Measurements from ENCODE around the gene WNK4. TPM values are rescaled to one million over a fixed set of nuclear protein-coding genes. Genes with fewer than 3 reads are reported as not detected.

Gene WNK4
- total RNA-seq, 1 experiment from 2014 or later, result 1.5 TPM

- H3K4me1 Mint-ChIP-seq, result peaks cover 27% of the 10 kb centered on the region
- H3K36me3 Mint-ChIP-seq, result no peaks in the 10 kb centered on the region
- TF ChIP-seq ZNF671 (CRISPR knock-in tag; IDR thresholded peaks at IDR 0.05) (no peak), SMAD3 (CRISPR knock-in tag; IDR thresholded peaks at IDR 0.05; ENCODE audit: borderline replicate concordance) (no peak)
- TF ChIP-seq, protein P1, sequence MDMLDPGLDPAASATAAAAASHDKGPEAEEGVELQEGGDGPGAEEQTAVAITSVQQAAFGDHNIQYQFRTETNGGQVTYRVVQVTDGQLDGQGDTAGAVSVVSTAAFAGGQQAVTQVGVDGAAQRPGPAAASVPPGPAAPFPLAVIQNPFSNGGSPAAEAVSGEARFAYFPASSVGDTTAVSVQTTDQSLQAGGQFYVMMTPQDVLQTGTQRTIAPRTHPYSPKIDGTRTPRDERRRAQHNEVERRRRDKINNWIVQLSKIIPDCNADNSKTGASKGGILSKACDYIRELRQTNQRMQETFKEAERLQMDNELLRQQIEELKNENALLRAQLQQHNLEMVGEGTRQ (CRISPR knock-in tag; IDR thresholded peaks at IDR 0.05), result no peak
- POLR2A ChIA-PET, result interaction anchor here (1.3 to 1.8 kb wide), 3 partner anchors 17 to 125 kb away, joined by 3 to 6 read pairs (median 3); partner anchors contain the start of gene RAMP2
- CTCF ChIA-PET, result interaction anchor here (1.0 to 2.7 kb wide), 7 partner anchors 17 to 165 kb away, joined by 3 to 31 read pairs (median 4); partner anchors contain the start of genes COA3 and RAMP2
- ATAC-seq (peak; percentile 6; the same call in 1 of the 2 replicates), DNase-seq (ENCODE audit: low spot score) (no peak)
- peak overlapping the region; percentile 86 for H3K4me3 Mint-ChIP-seq
- H3K27ac Mint-ChIP-seq, result peak overlapping the region; percentile 96
- H3K9me3 Mint-ChIP-seq, result peaks cover 6% of the 10 kb centered on the region
- H3K27me3 Mint-ChIP-seq (ENCODE audit: low read depth), result peaks cover 27% of the 10 kb centered on the region
Measured at GRCh38 chr17:42743595-42744282, 36.7 kb upstream of the WNK4 start.

DNA sequence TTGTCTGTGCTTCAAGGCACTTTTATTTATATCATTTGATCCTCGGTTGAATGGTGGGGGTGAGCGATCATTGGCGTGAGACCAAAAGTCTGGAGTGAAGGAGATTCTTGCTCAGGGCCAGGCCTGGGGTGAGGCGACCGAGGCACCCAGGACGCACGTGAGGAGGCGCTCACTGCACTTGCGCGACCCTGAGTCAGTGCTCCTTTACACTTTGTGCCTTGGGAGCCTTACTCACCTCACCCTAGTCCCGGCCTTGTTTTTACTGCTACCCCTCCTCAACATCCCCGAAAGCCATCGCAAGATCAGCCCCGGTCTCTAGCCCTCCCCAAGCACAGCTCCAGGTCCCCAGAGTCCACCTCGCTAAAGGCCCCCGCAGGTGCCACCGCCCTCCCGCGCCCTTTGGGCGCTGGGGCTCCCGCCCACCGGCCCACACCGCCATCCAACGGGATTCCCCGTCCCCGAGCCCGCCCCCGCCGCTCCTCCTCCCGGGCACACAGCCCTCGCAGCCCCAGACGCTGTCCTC, 36.1 kb upstream of the WNK4 start:
- peak overlapping the region; percentile 86 for H3K4me3 Mint-ChIP-seq
- H3K27ac Mint-ChIP-seq, result peak overlapping the region; percentile 96
- peaks cover 27% of the 10 kb centered on the region for H3K27me3 Mint-ChIP-seq (ENCODE audit: low read depth)
- H3K9me3 Mint-ChIP-seq, result peaks cover 6% of the 10 kb centered on the region
- H3K36me3 Mint-ChIP-seq, result no peaks in the 10 kb centered on the region
- ChIA-PET POLR2A (interaction anchor here (1.3 to 1.8 kb wide), 3 partner anchors 17 to 126 kb away, joined by 3 to 6 read pairs (median 3); partner anchors contain the start of gene RAMP2), CTCF (interaction anchor here (1.0 to 2.7 kb wide), 4 partner anchors 18 to 166 kb away, joined by 3 to 31 read pairs (median 7); no protein-coding TSS in a partner anchor)
- peaks cover 33% of the 10 kb centered on the region for H3K4me1 Mint-ChIP-seq
- ATAC-seq, result peak; percentile 75
- no peak for DNase-seq (ENCODE audit: low spot score)
- TF ChIP-seq, protein P2, sequence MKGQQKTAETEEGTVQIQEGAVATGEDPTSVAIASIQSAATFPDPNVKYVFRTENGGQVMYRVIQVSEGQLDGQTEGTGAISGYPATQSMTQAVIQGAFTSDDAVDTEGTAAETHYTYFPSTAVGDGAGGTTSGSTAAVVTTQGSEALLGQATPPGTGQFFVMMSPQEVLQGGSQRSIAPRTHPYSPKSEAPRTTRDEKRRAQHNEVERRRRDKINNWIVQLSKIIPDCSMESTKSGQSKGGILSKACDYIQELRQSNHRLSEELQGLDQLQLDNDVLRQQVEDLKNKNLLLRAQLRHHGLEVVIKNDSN (CRISPR knock-in tag; IDR thresholded peaks at IDR 0.05), result peak; percentile 49; the same call in 1 of the 2 replicates
- TF ChIP-seq ZNF423 (CRISPR knock-in tag; IDR thresholded peaks at IDR 0.05), result no peak
- TF ChIP-seq PRRX2 (CRISPR knock-in tag; IDR thresholded peaks at IDR 0.05), result no peak
- TF ChIP-seq, protein P3, sequence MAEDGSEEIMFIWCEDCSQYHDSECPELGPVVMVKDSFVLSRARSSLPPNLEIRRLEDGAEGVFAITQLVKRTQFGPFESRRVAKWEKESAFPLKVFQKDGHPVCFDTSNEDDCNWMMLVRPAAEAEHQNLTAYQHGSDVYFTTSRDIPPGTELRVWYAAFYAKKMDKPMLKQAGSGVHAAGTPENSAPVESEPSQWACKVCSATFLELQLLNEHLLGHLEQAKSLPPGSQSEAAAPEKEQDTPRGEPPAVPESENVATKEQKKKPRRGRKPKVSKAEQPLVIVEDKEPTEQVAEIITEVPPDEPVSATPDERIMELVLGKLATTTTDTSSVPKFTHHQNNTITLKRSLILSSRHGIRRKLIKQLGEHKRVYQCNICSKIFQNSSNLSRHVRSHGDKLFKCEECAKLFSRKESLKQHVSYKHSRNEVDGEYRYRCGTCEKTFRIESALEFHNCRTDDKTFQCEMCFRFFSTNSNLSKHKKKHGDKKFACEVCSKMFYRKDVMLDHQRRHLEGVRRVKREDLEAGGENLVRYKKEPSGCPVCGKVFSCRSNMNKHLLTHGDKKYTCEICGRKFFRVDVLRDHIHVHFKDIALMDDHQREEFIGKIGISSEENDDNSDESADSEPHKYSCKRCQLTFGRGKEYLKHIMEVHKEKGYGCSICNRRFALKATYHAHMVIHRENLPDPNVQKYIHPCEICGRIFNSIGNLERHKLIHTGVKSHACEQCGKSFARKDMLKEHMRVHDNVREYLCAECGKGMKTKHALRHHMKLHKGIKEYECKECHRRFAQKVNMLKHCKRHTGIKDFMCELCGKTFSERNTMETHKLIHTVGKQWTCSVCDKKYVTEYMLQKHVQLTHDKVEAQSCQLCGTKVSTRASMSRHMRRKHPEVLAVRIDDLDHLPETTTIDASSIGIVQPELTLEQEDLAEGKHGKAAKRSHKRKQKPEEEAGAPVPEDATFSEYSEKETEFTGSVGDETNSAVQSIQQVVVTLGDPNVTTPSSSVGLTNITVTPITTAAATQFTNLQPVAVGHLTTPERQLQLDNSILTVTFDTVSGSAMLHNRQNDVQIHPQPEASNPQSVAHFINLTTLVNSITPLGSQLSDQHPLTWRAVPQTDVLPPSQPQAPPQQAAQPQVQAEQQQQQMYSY (CRISPR knock-in tag; IDR thresholded peaks at IDR 0.05), result peak; percentile 88
- no peak for TF ChIP-seq GRHL2 (CRISPR knock-in tag; IDR thresholded peaks at IDR 0.05; ENCODE audit: insufficient replicate concordance, severe bottlenecking)
- no peak for TF ChIP-seq ZNF416 (CRISPR knock-in tag; IDR thresholded peaks at IDR 0.05)

GRCh38 chr17:42744806-42745617, 35.4 kb upstream of the WNK4 start, which contains the start of gene EZH1:
TSS of gene EZH1 (minus strand) at chr17:42745040. CDS start at chr17:42728941, 16,099 bp downstream.
- ATAC-seq (peak; percentile 93), DNase-seq (ENCODE audit: low spot score) (peak; percentile 94)
- ChIA-PET CTCF (interaction anchor here (2.7 kb wide), 1 partner anchor 19 kb away, joined by 31 read pairs; no protein-coding TSS in a partner anchor), POLR2A (interaction anchor here (1.8 kb wide), 1 partner anchor 16 kb away, joined by 6 read pairs; the partner anchor contains the start of gene RAMP2)
- Mint-ChIP-seq H3K9me3 (peaks cover 6% of the 10 kb centered on the region), H3K27ac (peak within 1 kb of the TSS; percentile 96), H3K4me1 (peaks cover 36% of the 10 kb centered on the region), H3K4me3 (peak within 1 kb of the TSS; percentile 86), H3K36me3 (no peaks in the 10 kb centered on the region), H3K27me3 (ENCODE audit: low read depth) (peaks cover 27% of the 10 kb centered on the region)
- TF ChIP-seq MXD4 (CRISPR knock-in tag; IDR thresholded peaks at IDR 0.05; ENCODE audit: borderline replicate concordance) (no peak), ELF4 (CRISPR knock-in tag; IDR thresholded peaks at IDR 0.05; ENCODE audit: low read depth) (peak; percentile 85; the same call in 1 of the 2 replicates), IRF2 (CRISPR knock-in tag; IDR thresholded peaks at IDR 0.05; ENCODE audit: borderline replicate concordance, low read depth) (no peak), ZNF281 (CRISPR knock-in tag; IDR thresholded peaks at IDR 0.05) (peak; percentile 85; the same call in 1 of the 2 replicates), E2F5 (CRISPR knock-in tag; IDR thresholded peaks at IDR 0.05) (peak; percentile 98), ETV6 (CRISPR knock-in tag; IDR thresholded peaks at IDR 0.05) (peak; percentile 99), JUN (CRISPR knock-in tag; IDR thresholded peaks at IDR 0.05) (no peak), ATF1 (CRISPR knock-in tag; IDR thresholded peaks at IDR 0.05) (no peak), EMX1 (CRISPR knock-in tag; IDR thresholded peaks at IDR 0.05) (no peak)
- TF ChIP-seq, protein P4, sequence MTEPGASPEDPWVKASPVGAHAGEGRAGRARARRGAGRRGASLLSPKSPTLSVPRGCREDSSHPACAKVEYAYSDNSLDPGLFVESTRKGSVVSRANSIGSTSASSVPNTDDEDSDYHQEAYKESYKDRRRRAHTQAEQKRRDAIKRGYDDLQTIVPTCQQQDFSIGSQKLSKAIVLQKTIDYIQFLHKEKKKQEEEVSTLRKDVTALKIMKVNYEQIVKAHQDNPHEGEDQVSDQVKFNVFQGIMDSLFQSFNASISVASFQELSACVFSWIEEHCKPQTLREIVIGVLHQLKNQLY (CRISPR knock-in tag; IDR thresholded peaks at IDR 0.05), result 0 out of 2 replicates have a peak, but pooled peaks have one; percentile 69
